SK-N-SH (cell line): ENCODE measurements around the gene MLXIP. TPM values are rescaled to one million over a fixed set of nuclear protein-coding genes. Genes with fewer than 3 reads are reported as not detected.

Experiments used
- CTCF ChIA-PET: fragments of 300-600, 350-600 bp; formaldehyde crosslinking; extraction: SDS; loops from one replicate; lab custom pipeline; 2021; lab: Yijun Ruan, JAX
- POLR2A ChIA-PET: fragments of 350-600 bp; sonication (Branson Sonifier 250); formaldehyde crosslinking; extraction: SDS; loops from one replicate; lab custom pipeline; 2020; ENCODE audit warnings: antibody characterized with exemption, inconsistent platforms; lab: Yijun Ruan, JAX
- DNase-seq: peaks from one replicate; pipeline ENCODE4 v3.0.0; 2012
- H2AFZ ChIP-seq: fragments of 200-600 bp; sonication (generic); 2 replicates; pipeline ENCODE4 v1.8.1; 2016; ENCODE audit warnings: antibody characterized with exemption, mild to moderate bottlenecking, low read depth
- H3F3A ChIP-seq: fragments of 200-600 bp; sonication (generic); replicated peaks from 2 replicates; pipeline ENCODE3; 2016; ENCODE audit warnings: antibody characterized with exemption, mild to moderate bottlenecking; ENCODE audit not compliant: insufficient read depth
- H3K27ac ChIP-seq, 2 experiments: fragments of 200-500 bp in 1 of 2; fragments of 200-600 bp in 1 of 2; sonication (Bioruptor generic) in 1 of 2; sonication (generic), shearing (Covaris generic) in 1 of 2; 2 replicates each; pipeline versions ENCODE4 v1.5.1 to v1.6.1; 2014 to 2016; ENCODE audit warnings: low read depth in 2 of 2, inconsistent platforms in 1 of 2, low read length in 1 of 2, mild to moderate bottlenecking in 1 of 2, mixed read lengths in 1 of 2
- H3K27me3 ChIP-seq: fragments of 200-600 bp; sonication (generic), shearing (Covaris generic); 2 replicates; pipeline ENCODE4 v1.6.1; 2016; ENCODE audit warnings: mixed run types; ENCODE audit not compliant: insufficient read depth
- H3K36me3 ChIP-seq, 2 experiments: fragments of 200-500 bp in 1 of 2; fragments of 200-600 bp in 1 of 2; sonication (Bioruptor generic) in 1 of 2; sonication (generic) in 1 of 2; replicated peaks in 1 of 2; 2 replicates each; pipeline versions ENCODE3 to v1.5.1; 2014 to 2016; ENCODE audit warnings: low read length in 1 of 2, mild to moderate bottlenecking in 1 of 2; ENCODE audit not compliant: insufficient read depth in 2 of 2, control insufficient read depth in 1 of 2
- H3K4me1 ChIP-seq, 2 experiments: fragments of 200-500 bp in 1 of 2; fragments of 200-600 bp in 1 of 2; sonication (Bioruptor generic) in 1 of 2; sonication (generic), shearing (Covaris generic) in 1 of 2; 2 replicates each; pipeline versions ENCODE4 v1.5.1 to v1.6.1; 2014 to 2016; ENCODE audit warnings: low read depth in 1 of 2, low read length in 1 of 2, mixed run types in 1 of 2; ENCODE audit not compliant: insufficient read depth in 2 of 2, control insufficient read depth in 1 of 2
- H3K4me2 ChIP-seq: fragments of 200-600 bp; sonication (generic), shearing (Covaris generic); 2 replicates; pipeline ENCODE4 v1.6.1; 2017; ENCODE audit warnings: mixed run types
- H3K4me3 ChIP-seq, 2 experiments: fragments of 200-500 bp in 1 of 2; fragments of 200-600 bp in 1 of 2; sonication (Bioruptor generic) in 1 of 2; sonication (generic), shearing (Covaris generic) in 1 of 2; 2 replicates each; pipeline versions ENCODE4 v1.5.1 to v1.8.1; 2014 to 2016; ENCODE audit warnings: low read depth in 2 of 2, inconsistent platforms in 1 of 2, low read length in 1 of 2, mild to moderate bottlenecking in 1 of 2, mixed read lengths in 1 of 2, moderate library complexity in 1 of 2
- H3K79me2 ChIP-seq: fragments of 200-600 bp; sonication (generic); 2 replicates; pipeline ENCODE4 v1.8.1; 2017; ENCODE audit warnings: mild to moderate bottlenecking; ENCODE audit not compliant: insufficient read depth
- H3K9ac ChIP-seq: fragments of 200-600 bp; sonication (generic); 2 replicates; pipeline ENCODE4 v1.6.1; 2017; ENCODE audit warnings: mixed run types
- H3K9me2 ChIP-seq: fragments of 200-600 bp; sonication (generic); 2 replicates; pipeline ENCODE4 v1.6.1; 2017; ENCODE audit warnings: mixed run types
- H3K9me3 ChIP-seq: fragments of 200-600 bp; sonication (generic); 2 replicates; pipeline ENCODE4 v1.6.1; 2017; ENCODE audit warnings: mixed run types, mild to moderate bottlenecking, moderate library complexity
- H4K20me1 ChIP-seq: fragments of 200-600 bp; sonication (generic); 2 replicates; pipeline ENCODE4 v1.6.1; 2017; ENCODE audit warnings: mild to moderate bottlenecking, mixed run types; ENCODE audit not compliant: insufficient read depth
- CHD2 ChIP-seq: fragments of 150-350 bp; IDR thresholded peaks from 2 replicates; pipeline ENCODE4 v1.6.1; 2018; ENCODE audit warnings: low read length; ENCODE audit not compliant: partially characterized antibody
- ELF1 ChIP-seq: IDR thresholded peaks from 2 replicates; pipeline ENCODE4 v1.4.0; 2012
- FOXM1 ChIP-seq: IDR thresholded peaks from 2 replicates; pipeline ENCODE4 v1.4.0; 2012; ENCODE audit warnings: low read depth, mild to moderate bottlenecking
- GABPA ChIP-seq: IDR thresholded peaks from 2 replicates; pipeline ENCODE4 v1.4.0; 2012; ENCODE audit warnings: low read depth, mild to moderate bottlenecking
- GATA2 ChIP-seq: sonication (generic); formaldehyde crosslinking; IDR thresholded peaks from 2 replicates; pipeline ENCODE4 v1.5.0; 2020; ENCODE audit warnings: mild to moderate bottlenecking, missing genetic modification reagents
- JUND ChIP-seq: IDR thresholded peaks from 2 replicates; pipeline ENCODE4 v1.4.0; 2012
- MEF2A ChIP-seq: IDR thresholded peaks from 2 replicates; pipeline ENCODE4 v1.4.0; 2012; ENCODE audit warnings: low read depth, borderline replicate concordance
- NRF1 ChIP-seq: IDR thresholded peaks from 2 replicates; pipeline ENCODE4 v1.6.1; 2012; ENCODE audit warnings: low read depth, mild to moderate bottlenecking, low read length
- PBX3 ChIP-seq: IDR thresholded peaks from 2 replicates; pipeline ENCODE4; 2012
- RAD21 ChIP-seq: IDR thresholded peaks from 2 replicates; pipeline ENCODE4 v1.6.1; 2012; ENCODE audit warnings: mild to moderate bottlenecking, low read length
- RCOR1 ChIP-seq: fragments of 150-350 bp; IDR thresholded peaks from 2 replicates; pipeline ENCODE4 v1.6.1; 2017; ENCODE audit warnings: antibody characterized with exemption, low read length
- RFX5 ChIP-seq: IDR thresholded peaks from 2 replicates; pipeline ENCODE4 v1.6.1; 2012; ENCODE audit warnings: mild to moderate bottlenecking, improper control_type of control experiment, low read length
- RXRA ChIP-seq: IDR thresholded peaks from 2 replicates; pipeline ENCODE4 v1.4.0; 2012; ENCODE audit warnings: low read depth, mild to moderate bottlenecking, borderline replicate concordance
- SIN3A ChIP-seq: IDR thresholded peaks from 2 replicates; pipeline ENCODE4 v1.6.1; 2012; ENCODE audit warnings: low read depth, mild to moderate bottlenecking, low read length, moderate library complexity, borderline replicate concordance
- TCF12 ChIP-seq: IDR thresholded peaks from 2 replicates; pipeline ENCODE4 v1.4.0; 2012
- YY1 ChIP-seq: IDR thresholded peaks from 2 replicates; pipeline ENCODE4 v1.4.0; 2012; ENCODE audit warnings: low read depth, mild to moderate bottlenecking
- WGBS: methylation state at CpG from one replicate; pipeline ENCODE4 v1.1.6; 2017; ENCODE audit warnings: low lambda C conversion rate; 5-methylcytosine and 5-hydroxymethylcytosine counted together
- polyA plus RNA-seq, 3 experiments: library from polyadenylated mRNA; depleted of rRNA; stranded (reverse); fragments of >200 nt; gene quantifications; 2 replicates each; pipeline ENCODE4 v1.2.3, GENCODE V29; 2012
- TF ChIP-seq, protein P1 (sequence below): IDR thresholded peaks from 2 replicates; pipeline ENCODE4 v1.6.1; 2012; ENCODE audit warnings: mild to moderate bottlenecking, low read depth, low read length, moderate library complexity
- TF ChIP-seq, protein P2 (sequence below): fragments of 200-600 bp; sonication (generic); IDR thresholded peaks from 2 replicates; pipeline ENCODE4 v1.6.1; 2017; ENCODE audit warnings: antibody characterized with exemption, mild to moderate bottlenecking, moderate library complexity

MLXIP gene
- polyA plus RNA-seq, 1 of the 3 experiments (the other 2 are of a cell fraction): 11.0 TPM

GRCh38 chr12:122052285-122052684 is 26.3 kb upstream of the MLXIP start:
- no peak overlapping the region for H3K4me2 ChIP-seq
- no peak overlapping the region for H3K27ac ChIP-seq
- no peak overlapping the region for H3K4me3 ChIP-seq
- H3K9me2 ChIP-seq: no peaks in the 10 kb centered on the region
- H3K9me3 ChIP-seq: no peaks in the 10 kb centered on the region
- peaks cover 3% of the 10 kb centered on the region in 2 experiments; a peak in 1 of 4 replicates for H3K4me1 ChIP-seq
- H2AFZ ChIP-seq: no peak overlapping the region
- H3K36me3 ChIP-seq: peaks cover 17 to 31% of the 10 kb centered on the region in 2 experiments
- ChIA-PET POLR2A (no interaction called here), CTCF (interaction anchor here (0.6 to 2.8 kb wide), 5 partner anchors 20 to 304 kb away, joined by 3 to 44 read pairs (median 3); no protein-coding TSS in a partner anchor)
- no peaks in the 10 kb centered on the region for H4K20me1 ChIP-seq
- DNase-seq: no peak
- H3K27me3 ChIP-seq: no peaks in the 10 kb centered on the region
- peaks cover 19% of the 10 kb centered on the region; the same call in 1 of the 2 replicates for H3K79me2 ChIP-seq
- no peak for TF ChIP-seq RFX5
- no peak for TF ChIP-seq YY1
- no peak for TF ChIP-seq RCOR1
- TF ChIP-seq PBX3: no peak
- no peak for TF ChIP-seq CHD2
- no peak for TF ChIP-seq GATA2 (CRISPR knock-in tag)
- TF ChIP-seq JUND: no peak
- TF ChIP-seq MEF2A: no peak
- no peak for TF ChIP-seq FOXM1
- TF ChIP-seq GABPA: no peak
- TF ChIP-seq NRF1: no peak
- TF ChIP-seq, protein P1, sequence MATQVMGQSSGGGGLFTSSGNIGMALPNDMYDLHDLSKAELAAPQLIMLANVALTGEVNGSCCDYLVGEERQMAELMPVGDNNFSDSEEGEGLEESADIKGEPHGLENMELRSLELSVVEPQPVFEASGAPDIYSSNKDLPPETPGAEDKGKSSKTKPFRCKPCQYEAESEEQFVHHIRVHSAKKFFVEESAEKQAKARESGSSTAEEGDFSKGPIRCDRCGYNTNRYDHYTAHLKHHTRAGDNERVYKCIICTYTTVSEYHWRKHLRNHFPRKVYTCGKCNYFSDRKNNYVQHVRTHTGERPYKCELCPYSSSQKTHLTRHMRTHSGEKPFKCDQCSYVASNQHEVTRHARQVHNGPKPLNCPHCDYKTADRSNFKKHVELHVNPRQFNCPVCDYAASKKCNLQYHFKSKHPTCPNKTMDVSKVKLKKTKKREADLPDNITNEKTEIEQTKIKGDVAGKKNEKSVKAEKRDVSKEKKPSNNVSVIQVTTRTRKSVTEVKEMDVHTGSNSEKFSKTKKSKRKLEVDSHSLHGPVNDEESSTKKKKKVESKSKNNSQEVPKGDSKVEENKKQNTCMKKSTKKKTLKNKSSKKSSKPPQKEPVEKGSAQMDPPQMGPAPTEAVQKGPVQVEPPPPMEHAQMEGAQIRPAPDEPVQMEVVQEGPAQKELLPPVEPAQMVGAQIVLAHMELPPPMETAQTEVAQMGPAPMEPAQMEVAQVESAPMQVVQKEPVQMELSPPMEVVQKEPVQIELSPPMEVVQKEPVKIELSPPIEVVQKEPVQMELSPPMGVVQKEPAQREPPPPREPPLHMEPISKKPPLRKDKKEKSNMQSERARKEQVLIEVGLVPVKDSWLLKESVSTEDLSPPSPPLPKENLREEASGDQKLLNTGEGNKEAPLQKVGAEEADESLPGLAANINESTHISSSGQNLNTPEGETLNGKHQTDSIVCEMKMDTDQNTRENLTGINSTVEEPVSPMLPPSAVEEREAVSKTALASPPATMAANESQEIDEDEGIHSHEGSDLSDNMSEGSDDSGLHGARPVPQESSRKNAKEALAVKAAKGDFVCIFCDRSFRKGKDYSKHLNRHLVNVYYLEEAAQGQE: no peak
- TF ChIP-seq TCF12: no peak
- TF ChIP-seq, protein P2, sequence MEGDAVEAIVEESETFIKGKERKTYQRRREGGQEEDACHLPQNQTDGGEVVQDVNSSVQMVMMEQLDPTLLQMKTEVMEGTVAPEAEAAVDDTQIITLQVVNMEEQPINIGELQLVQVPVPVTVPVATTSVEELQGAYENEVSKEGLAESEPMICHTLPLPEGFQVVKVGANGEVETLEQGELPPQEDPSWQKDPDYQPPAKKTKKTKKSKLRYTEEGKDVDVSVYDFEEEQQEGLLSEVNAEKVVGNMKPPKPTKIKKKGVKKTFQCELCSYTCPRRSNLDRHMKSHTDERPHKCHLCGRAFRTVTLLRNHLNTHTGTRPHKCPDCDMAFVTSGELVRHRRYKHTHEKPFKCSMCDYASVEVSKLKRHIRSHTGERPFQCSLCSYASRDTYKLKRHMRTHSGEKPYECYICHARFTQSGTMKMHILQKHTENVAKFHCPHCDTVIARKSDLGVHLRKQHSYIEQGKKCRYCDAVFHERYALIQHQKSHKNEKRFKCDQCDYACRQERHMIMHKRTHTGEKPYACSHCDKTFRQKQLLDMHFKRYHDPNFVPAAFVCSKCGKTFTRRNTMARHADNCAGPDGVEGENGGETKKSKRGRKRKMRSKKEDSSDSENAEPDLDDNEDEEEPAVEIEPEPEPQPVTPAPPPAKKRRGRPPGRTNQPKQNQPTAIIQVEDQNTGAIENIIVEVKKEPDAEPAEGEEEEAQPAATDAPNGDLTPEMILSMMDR: no peak
- TF ChIP-seq RAD21: no peak
- TF ChIP-seq ELF1: no peak
- TF ChIP-seq RXRA: no peak
- TF ChIP-seq SIN3A: no peak
- peaks cover 17% of the 10 kb centered on the region for H3F3A ChIP-seq
- 98% methylated on average over 2 of the region's 2 CpGs for whole genome bisulfite sequencing
- H3K9ac ChIP-seq: no peak overlapping the region
